Fibroblast of lung (primary cell): ENCODE data around the gene XRCC4.

Source experiments
- CTCF ChIP-seq, 2 donors: IDR thresholded peaks in 1 of 2; conservative IDR thresholded peaks in 1 of 2; 1 replicate in 1 of 2; 2 replicates in 1 of 2; pipeline ENCODE4 v1.5.1; 2011 to 2012; ENCODE audit warnings: low read length in 2 of 2, control low read depth in 1 of 2, inconsistent platforms in 1 of 2, low read depth in 1 of 2, mild to moderate bottlenecking in 1 of 2
- EZH2 ChIP-seq: IDR thresholded peaks from 2 replicates; pipeline ENCODE4 v1.5.1; 2012; ENCODE audit warnings: low read length, control low read depth, mild to moderate bottlenecking; ENCODE audit errors: missing control alignments

DNA sequence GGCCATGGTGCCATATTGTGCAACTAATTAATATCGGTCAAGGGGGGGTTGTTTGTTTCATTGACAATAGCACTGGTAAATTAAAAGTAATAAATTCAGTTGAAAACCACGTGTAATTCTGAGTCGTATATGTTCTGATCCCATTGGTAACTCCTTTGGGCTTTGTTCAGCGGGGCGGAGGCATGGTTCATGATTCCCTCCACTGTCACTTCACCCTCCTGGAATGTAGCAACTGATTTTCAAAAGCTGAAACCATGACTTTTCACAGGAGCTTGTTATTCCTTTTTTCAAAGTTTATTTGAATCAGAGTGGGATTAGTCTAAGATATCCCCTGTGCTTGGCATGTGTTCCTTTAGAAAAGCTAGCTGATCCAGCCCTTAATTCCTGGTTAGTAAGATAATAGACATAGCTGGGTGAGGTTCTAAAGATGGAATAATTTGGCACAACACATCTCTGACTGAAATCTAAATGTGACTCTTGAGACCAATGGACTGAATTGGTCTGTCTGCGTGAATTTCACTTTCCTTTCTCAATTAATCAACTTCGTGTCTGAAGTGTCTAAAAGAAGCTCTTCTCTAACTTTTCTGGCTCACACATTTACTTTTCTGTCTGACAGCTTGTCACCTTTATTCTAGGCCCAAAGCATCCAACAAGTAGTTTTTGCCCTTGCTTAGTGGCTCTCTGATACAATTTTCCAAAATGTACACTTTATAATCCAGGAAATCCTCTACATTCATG, 208.5 kb downstream of the XRCC4 start:
- TF ChIP-seq CTCF (conservative IDR thresholded peaks at IDR 0.05 in 1 of 2, IDR thresholded peaks at IDR 0.05 in 1 of 2; ENCODE audit: low read depth in 1 of 2, low read length in 2 of 2): no peak
- TF ChIP-seq EZH2: no peak
